Pancreas (tissue), 10 donors: ENCODE results near the gene CEP72. TPM values are rescaled to one million over a fixed set of nuclear protein-coding genes. Genes with fewer than 3 reads are reported as not detected.

ENCODE experiments used
- ATAC-seq, 4 donors: fragments of 200-7000 bp; cut with Tn5 transposase; one replicate each; pipeline versions ENCODE4 v1.8.0 to v1.9.1; 2020; ENCODE audit warnings: mild to moderate bottlenecking in 4 of 4, moderate library complexity in 4 of 4
- DNase-seq, 6 donors: peaks; one replicate each; pipeline ENCODE4 v3.0.0-alpha.2; 2020
- FAIRE-seq: peaks from 2 replicates; lab custom pipeline; 2012; peaks lifted over from hg19 to GRCh38; lab: Jason Lieb, UNC
- H3K27ac ChIP-seq, 4 donors: fragments of 200-600 bp; sonication (generic); 1 replicate in 3 of 4; 2 replicates in 1 of 4; pipeline versions ENCODE4 v1.5.0 to v1.8.0; 2020
- H3K27me3 ChIP-seq, 4 donors: fragments of 200-600 bp; one replicate each; pipeline ENCODE4 v1.8.0; 2021
- H3K36me3 ChIP-seq, 3 donors: fragments of 200-600 bp; sonication (generic) in 1 of 3; one replicate each; pipeline versions ENCODE4 v1.5.0 to v1.8.0; 2020 to 2021
- H3K4me1 ChIP-seq, 3 donors: fragments of 200-600 bp; one replicate each; pipeline ENCODE4 v1.8.0; 2021
- H3K4me3 ChIP-seq, 4 donors: fragments of 200-600 bp; sonication (generic) in 2 of 4; one replicate each; pipeline versions ENCODE4 v1.5.0 to v1.8.0; 2020 to 2021
- H3K9me3 ChIP-seq, 4 donors: fragments of 200-600 bp; one replicate each; pipeline ENCODE4 v1.8.0; 2021
- WGBS, 2 donors: extraction: QIAGEN DNeasy Blood & Tissue Kit; methylation state at CpG; one replicate each; pipeline ENCODE4 v1.1.7; 2013; 5-methylcytosine and 5-hydroxymethylcytosine counted together
- intact Hi-C, 3 donors: fragments of 100-400 bp; cut with DNase I; formaldehyde crosslinking; loops; one replicate each; pipeline versions ENCODE4 v1.11.1 to v1.14.2; 2022
- polyA plus RNA-seq, 2 donors: library from polyadenylated mRNA; stranded (reverse); fragments of 200-250 nt; gene quantifications; one replicate each; pipeline ENCODE4 v1.2.3, GENCODE V29; 2013
- total RNA-seq, 6 donors: library from RNA; stranded (reverse); fragmentation: NEBNext Ultra II Directional in 4 of 6; extraction: Animal tissue kit (Norgen Biotek cat#: 25700) in 4 of 6; gene quantifications; one replicate each; pipeline versions ENCODE4 v1.2.1 to v1.2.4, GENCODE V29; 2021 to 2023
- TF ChIP-seq, protein P1 (sequence below), 4 donors: fragments of 200-600 bp; sonication (generic) in 3 of 4; IDR thresholded peaks; one replicate each; pipeline versions ENCODE4 v1.5.0 to v1.8.0; 2021; ENCODE audit warnings: antibody characterized with exemption in 4 of 4
- donor health status: healthy with polysubstance abuse.
- donor health status: DM: no; HTN: no; CAD: no; lungs with moderate emphysema.
- donor health status: DM: no; HTN: no; CAD: no.
- donor health status: control.
- donor health status: control.
- donor health status: Bipolar disorder and iron deficiency.
- donor health status: DM: yes; HTN: yes; CAD: no.
- donor health status: DM: no; HTN: no; CAD: no.
- donor health status: DM: no; HTN: no; CAD: no.
- donor health status: DM: yes; HTN: yes; CAD: no.

The CEP72 gene
- total and polyA plus RNA-seq, 8 donors = 3.5 to 7.5 (median 4.6) TPM

DNA sequence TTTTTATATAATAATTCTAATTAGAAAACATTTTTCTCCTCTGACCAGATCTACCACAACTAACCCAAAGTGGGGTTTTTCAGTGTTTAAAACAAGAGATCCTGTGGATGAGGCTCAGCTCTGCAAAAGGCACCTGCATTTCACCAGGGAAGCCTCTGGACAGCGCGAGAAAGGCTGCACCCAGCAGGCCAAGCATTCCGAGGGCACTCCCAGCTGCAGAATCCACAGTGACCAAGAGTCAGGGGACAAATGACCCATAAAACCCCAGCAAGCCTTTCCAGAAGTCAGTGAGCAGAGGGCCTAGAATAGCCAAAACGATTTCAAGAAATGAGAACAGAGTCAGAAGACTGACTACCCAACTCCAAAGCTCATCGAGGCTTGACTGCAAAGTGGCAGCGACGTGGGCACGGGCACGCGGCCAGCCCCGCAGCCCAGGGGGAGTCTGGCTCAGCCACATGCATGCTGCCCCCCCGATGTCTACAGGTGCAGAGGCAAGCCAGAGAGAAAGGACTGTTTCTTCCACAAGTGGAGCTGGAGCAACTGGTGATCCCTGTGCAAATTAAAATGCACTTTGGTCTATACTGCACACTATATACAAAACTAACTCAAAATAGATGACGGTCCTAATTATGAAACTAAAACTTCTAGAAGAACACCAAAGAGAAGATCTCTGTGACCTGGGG, 54.8 kb downstream of the CEP72 start:
- Histone ChIP-seq H3K36me3 (no peaks in the 10 kb centered on the region), H3K4me3 (no peak overlapping the region), H3K4me1 (peaks cover 0 to 4% (median 0%) of the 10 kb centered on the region in 3 donors), H3K27ac (no peak overlapping the region), H3K9me3 (no peaks in the 10 kb centered on the region), H3K27me3 (no peaks in the 10 kb centered on the region)
- WGBS, 2 donors = 91 to 92% methylated on average over 13 of the region's 13 CpGs
- FAIRE-seq (no peak), ATAC-seq (no peak), DNase-seq (peak in 2 of 6 donors; percentile 32 to 39)
- TF ChIP-seq, protein P1, sequence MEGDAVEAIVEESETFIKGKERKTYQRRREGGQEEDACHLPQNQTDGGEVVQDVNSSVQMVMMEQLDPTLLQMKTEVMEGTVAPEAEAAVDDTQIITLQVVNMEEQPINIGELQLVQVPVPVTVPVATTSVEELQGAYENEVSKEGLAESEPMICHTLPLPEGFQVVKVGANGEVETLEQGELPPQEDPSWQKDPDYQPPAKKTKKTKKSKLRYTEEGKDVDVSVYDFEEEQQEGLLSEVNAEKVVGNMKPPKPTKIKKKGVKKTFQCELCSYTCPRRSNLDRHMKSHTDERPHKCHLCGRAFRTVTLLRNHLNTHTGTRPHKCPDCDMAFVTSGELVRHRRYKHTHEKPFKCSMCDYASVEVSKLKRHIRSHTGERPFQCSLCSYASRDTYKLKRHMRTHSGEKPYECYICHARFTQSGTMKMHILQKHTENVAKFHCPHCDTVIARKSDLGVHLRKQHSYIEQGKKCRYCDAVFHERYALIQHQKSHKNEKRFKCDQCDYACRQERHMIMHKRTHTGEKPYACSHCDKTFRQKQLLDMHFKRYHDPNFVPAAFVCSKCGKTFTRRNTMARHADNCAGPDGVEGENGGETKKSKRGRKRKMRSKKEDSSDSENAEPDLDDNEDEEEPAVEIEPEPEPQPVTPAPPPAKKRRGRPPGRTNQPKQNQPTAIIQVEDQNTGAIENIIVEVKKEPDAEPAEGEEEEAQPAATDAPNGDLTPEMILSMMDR (IDR thresholded peaks at IDR 0.05) = no peak
- intact Hi-C loops = no loop called here

- FAIRE-seq (no peak), ATAC-seq (no peak)
Measured at GRCh38 chr5:668283-668995, 56.3 kb downstream of the CEP72 start.

GRCh38 chr5:669111-669841, 57.1 kb downstream of the CEP72 start:
- intact Hi-C loops = no loop called here
- 62 to 65% methylated on average over 37 to 40 of the region's 40 CpGs for WGBS, 2 donors
- H3K4me3 ChIP-seq = no peak overlapping the region
- no peaks in the 10 kb centered on the region for H3K27me3 ChIP-seq
- H3K9me3 ChIP-seq = no peaks in the 10 kb centered on the region
- ATAC-seq (peak in 1 of 4 donors; percentile 22), FAIRE-seq (no peak), DNase-seq (peak in 4 of 6 donors; percentile 46 to 81 (median 60))
- H3K4me1 ChIP-seq = peaks cover 7 to 16% (median 11%) of the 10 kb centered on the region in 3 donors
- no peaks in the 10 kb centered on the region for H3K36me3 ChIP-seq
- no peak overlapping the region for H3K27ac ChIP-seq
- TF ChIP-seq, protein P1 (IDR thresholded peaks at IDR 0.05) = peak; percentile 32 to 66 (median 47)

More at GRCh38 chr5:668283-668995, 56.3 kb downstream of the CEP72 start:
- H3K4me1 ChIP-seq = peaks cover 7 to 16% (median 11%) of the 10 kb centered on the region in 3 donors
- 89 to 92% methylated on average over 40 to 44 of the region's 44 CpGs for WGBS, 2 donors
- no peaks in the 10 kb centered on the region for H3K27me3 ChIP-seq
- peak in 3 of 6 donors; percentile 18 to 50 (median 43) for DNase-seq
- no peaks in the 10 kb centered on the region for H3K9me3 ChIP-seq
- H3K4me3 ChIP-seq = no peak overlapping the region
- no peaks in the 10 kb centered on the region for H3K36me3 ChIP-seq
- no peak overlapping the region for H3K27ac ChIP-seq
- TF ChIP-seq, protein P1 (IDR thresholded peaks at IDR 0.05) = no peak
- intact Hi-C loops = no loop called here

GRCh38 chr5:669842-670395, 57.8 kb downstream of the CEP72 start:
- ATAC-seq (no peak), FAIRE-seq (no peak), DNase-seq (peak in 3 of 6 donors; percentile 35 to 80 (median 60))
- H3K9me3 ChIP-seq = no peaks in the 10 kb centered on the region
- intact Hi-C loops = loop anchor here in 2 of 3 donors (5.0 kb wide), 1 partner anchor 232 kb away; no protein-coding TSS in a partner anchor
- WGBS, 2 donors = 88 to 92% methylated on average over 21 to 22 of the region's 22 CpGs
- TF ChIP-seq, protein P1 (IDR thresholded peaks at IDR 0.05) = no peak
- peaks cover 7 to 16% (median 11%) of the 10 kb centered on the region in 3 donors for H3K4me1 ChIP-seq
- H3K27me3 ChIP-seq = no peaks in the 10 kb centered on the region
- no peaks in the 10 kb centered on the region for H3K36me3 ChIP-seq
- no peak overlapping the region for H3K4me3 ChIP-seq
- H3K27ac ChIP-seq = no peak overlapping the region
